Gastroesophageal sphincter (tissue), 4 donors: ENCODE data around the gene UGT1A8. TPM values are rescaled to one million over a fixed set of nuclear protein-coding genes. Genes with fewer than 3 reads are reported as not detected.

Source experiments
- ATAC-seq: fragments of 150-250 bp; one replicate; pipeline ENCODE4 v1.9.1; 2016; ENCODE audit warnings: mild to moderate bottlenecking, moderate library complexity
- H3K27ac ChIP-seq, 4 donors: fragments of 200-600 bp; sonication (generic) in 3 of 4; 1 replicate in 3 of 4; 2 replicates in 1 of 4; pipeline ENCODE4 v1.5.1; 2016 to 2019
- H3K27me3 ChIP-seq: fragments of 200-600 bp; sonication (generic); one replicate; pipeline ENCODE4 v1.5.1; 2019
- H3K36me3 ChIP-seq, 2 donors: fragments of 200-600 bp; sonication (generic); one replicate each; pipeline ENCODE4 v1.5.1; 2019; ENCODE audit warnings: control low read depth in 1 of 2
- H3K4me1 ChIP-seq, 3 donors: fragments of 200-600 bp; sonication (generic); 1 replicate in 2 of 3; 2 replicates in 1 of 3; pipeline ENCODE4 v1.5.1; 2016 to 2019; ENCODE audit warnings: control low read depth in 2 of 3
- H3K4me3 ChIP-seq, 2 donors: fragments of 200-600 bp; sonication (generic); one replicate each; pipeline ENCODE4 v1.5.1; 2019; ENCODE audit warnings: mild to moderate bottlenecking in 1 of 2, moderate library complexity in 1 of 2
- H3K9me3 ChIP-seq, 3 donors: fragments of 200-600 bp; sonication (generic); one replicate each; pipeline ENCODE4 v1.5.1; 2017 to 2019; ENCODE audit warnings: control low read depth in 2 of 3
- CTCF ChIP-seq, 4 experiments: fragments of 200-600 bp in 2 of 4; fragments of 450-650 bp in 2 of 4; sonication (generic) in 1 of 4; IDR thresholded peaks; one replicate each; pipeline ENCODE4 v1.5.1; 2017 to 2019; ENCODE audit warnings: antibody characterized with exemption in 4 of 4, mild to moderate bottlenecking in 2 of 4, moderate library complexity in 2 of 4
- EP300 ChIP-seq: sonication (generic); formaldehyde crosslinking; IDR thresholded peaks from one replicate; pipeline ENCODE4 v1.6.1; 2017; ENCODE audit warnings: antibody characterized with exemption, mild to moderate bottlenecking
- POLR2A ChIP-seq, 2 donors: fragments of 450-650 bp; IDR thresholded peaks; one replicate each; pipeline ENCODE4 v1.6.1; 2017; ENCODE audit warnings: antibody characterized with exemption in 2 of 2, mild to moderate bottlenecking in 2 of 2, moderate library complexity in 1 of 2
- POLR2AphosphoS5 ChIP-seq: sonication (generic); formaldehyde crosslinking; IDR thresholded peaks from one replicate; pipeline ENCODE4 v1.6.1; 2017; ENCODE audit warnings: antibody characterized with exemption
- WGBS, 2 donors: methylation state at CpG; one replicate each; pipeline ENCODE4 v1.1.5; 2018; ENCODE audit warnings: low coverage in 1 of 2; 5-methylcytosine and 5-hydroxymethylcytosine counted together
- total RNA-seq, 4 donors: library from RNA; depleted of rRNA; stranded (reverse); fragments of >200 nt; gene quantifications; one replicate each; pipeline ENCODE4 v1.1.0, GENCODE V29; 2016

Gene UGT1A8
- total RNA-seq, 4 donors from 2014 or later: not detected

GRCh38 chr2:233705911-233706506, 88.6 kb downstream of the UGT1A8 start:
- 77 to 80% methylated on average over 1 to 4 of the region's 4 CpGs for WGBS, 2 donors

GRCh38 chr2:233706720-233707119, 89.3 kb downstream of the UGT1A8 start:
- Histone ChIP-seq H3K27me3 (peaks cover 18% of the 10 kb centered on the region), H3K4me1 (no peaks in the 10 kb centered on the region), H3K36me3 (no peaks in the 10 kb centered on the region), H3K27ac (no peak overlapping the region), H3K4me3 (no peak overlapping the region), H3K9me3 (no peaks in the 10 kb centered on the region)
- ATAC-seq: no peak
- TF ChIP-seq POLR2AphosphoS5: no peak
- no peak for TF ChIP-seq EP300
- TF ChIP-seq POLR2A (IDR thresholded peaks at IDR 0.05): no peak
- TF ChIP-seq CTCF (IDR thresholded peaks at IDR 0.05): no peak
- WGBS, 2 donors: 33% methylated on average over 1 of the region's 1 CpG; no CpG with 5 or more reads in 1 of the 2 donors

More at GRCh38 chr2:233705911-233706506, 88.6 kb downstream of the UGT1A8 start:
- no peak for ATAC-seq
- TF ChIP-seq POLR2A (IDR thresholded peaks at IDR 0.05) (no peak), CTCF (IDR thresholded peaks at IDR 0.05) (no peak), EP300 (no peak), POLR2AphosphoS5 (no peak)
- H3K4me3 ChIP-seq: no peak overlapping the region
- H3K9me3 ChIP-seq: no peaks in the 10 kb centered on the region
- no peak overlapping the region for H3K27ac ChIP-seq
- no peaks in the 10 kb centered on the region for H3K4me1 ChIP-seq
- H3K27me3 ChIP-seq: peaks cover 13% of the 10 kb centered on the region
- H3K36me3 ChIP-seq: no peaks in the 10 kb centered on the region

GRCh38 chr2:233707940-233708644, 90.7 kb downstream of the UGT1A8 start:
- WGBS, 2 donors: 52 to 53% methylated on average over 7 to 10 of the region's 10 CpGs

GRCh38 chr2:233708942-233709341, 91.5 kb downstream of the UGT1A8 start:
- 58 to 78% methylated on average over 4 to 5 of the region's 5 CpGs for WGBS, 2 donors
- no peaks in the 10 kb centered on the region for H3K9me3 ChIP-seq
- no peak for ATAC-seq
- H3K4me1 ChIP-seq: no peaks in the 10 kb centered on the region
- no peaks in the 10 kb centered on the region for H3K36me3 ChIP-seq
- no peak overlapping the region for H3K27ac ChIP-seq
- H3K27me3 ChIP-seq: peaks cover 21% of the 10 kb centered on the region
- no peak for TF ChIP-seq CTCF (IDR thresholded peaks at IDR 0.05)
- no peak for TF ChIP-seq EP300
- TF ChIP-seq POLR2AphosphoS5: no peak
- no peak for TF ChIP-seq POLR2A (IDR thresholded peaks at IDR 0.05)
- H3K4me3 ChIP-seq: no peak overlapping the region

More at GRCh38 chr2:233707940-233708644, 90.7 kb downstream of the UGT1A8 start:
- Histone ChIP-seq H3K4me1 (no peaks in the 10 kb centered on the region), H3K4me3 (no peak overlapping the region), H3K9me3 (no peaks in the 10 kb centered on the region), H3K27me3 (peaks cover 21% of the 10 kb centered on the region), H3K36me3 (no peaks in the 10 kb centered on the region), H3K27ac (no peak overlapping the region)
- no peak for ATAC-seq
- TF ChIP-seq POLR2AphosphoS5 (no peak), POLR2A (IDR thresholded peaks at IDR 0.05) (no peak), CTCF (IDR thresholded peaks at IDR 0.05) (no peak), EP300 (no peak)
